OCI-LY1 (cell line): ENCODE measurements around the gene RPS6KL1.

Experiments
- EZH2 ChIP-seq: fragments of 200-600 bp; sonication (generic), shearing (Covaris generic); IDR thresholded peaks from 2 replicates; pipeline ENCODE4 v1.8.0; 2017; ENCODE audit warnings: borderline replicate concordance, mixed run types, mild to moderate bottlenecking, antibody characterized with exemption, low read length, moderate library complexity, mixed read lengths
- TF ChIP-seq, protein P1 (sequence below): fragments of 200-600 bp; sonication (generic), shearing (Covaris generic); IDR thresholded peaks from 2 replicates; pipeline ENCODE4 v1.5.1; 2017; ENCODE audit warnings: mild to moderate bottlenecking, antibody characterized with exemption, low read length, moderate library complexity, mixed read lengths

DNA sequence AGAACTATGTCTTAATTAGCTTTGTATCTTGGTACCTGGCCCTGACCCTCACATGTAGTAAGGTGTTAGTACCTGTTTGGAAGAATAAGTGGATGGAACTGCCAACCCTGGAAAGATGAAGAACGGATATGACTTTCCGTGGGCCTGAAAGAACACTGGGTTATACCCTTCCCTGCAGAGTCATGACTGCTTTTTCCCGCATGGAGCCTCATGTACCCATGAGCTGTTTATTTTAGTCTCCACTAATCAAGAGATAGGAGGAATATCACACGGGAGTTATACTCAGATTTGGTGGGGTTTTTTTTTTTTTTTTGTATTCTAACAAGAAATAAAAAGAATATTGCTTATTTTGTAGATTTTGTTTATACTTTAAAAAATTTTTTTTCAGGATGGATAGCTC, 25.4 kb downstream of the RPS6KL1 start:
- TF ChIP-seq, protein P1, sequence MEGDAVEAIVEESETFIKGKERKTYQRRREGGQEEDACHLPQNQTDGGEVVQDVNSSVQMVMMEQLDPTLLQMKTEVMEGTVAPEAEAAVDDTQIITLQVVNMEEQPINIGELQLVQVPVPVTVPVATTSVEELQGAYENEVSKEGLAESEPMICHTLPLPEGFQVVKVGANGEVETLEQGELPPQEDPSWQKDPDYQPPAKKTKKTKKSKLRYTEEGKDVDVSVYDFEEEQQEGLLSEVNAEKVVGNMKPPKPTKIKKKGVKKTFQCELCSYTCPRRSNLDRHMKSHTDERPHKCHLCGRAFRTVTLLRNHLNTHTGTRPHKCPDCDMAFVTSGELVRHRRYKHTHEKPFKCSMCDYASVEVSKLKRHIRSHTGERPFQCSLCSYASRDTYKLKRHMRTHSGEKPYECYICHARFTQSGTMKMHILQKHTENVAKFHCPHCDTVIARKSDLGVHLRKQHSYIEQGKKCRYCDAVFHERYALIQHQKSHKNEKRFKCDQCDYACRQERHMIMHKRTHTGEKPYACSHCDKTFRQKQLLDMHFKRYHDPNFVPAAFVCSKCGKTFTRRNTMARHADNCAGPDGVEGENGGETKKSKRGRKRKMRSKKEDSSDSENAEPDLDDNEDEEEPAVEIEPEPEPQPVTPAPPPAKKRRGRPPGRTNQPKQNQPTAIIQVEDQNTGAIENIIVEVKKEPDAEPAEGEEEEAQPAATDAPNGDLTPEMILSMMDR: no peak
- TF ChIP-seq EZH2: no peak
